ENCODE measurements around the gene EXOC6B.

Gene EXOC6B

DNA sequence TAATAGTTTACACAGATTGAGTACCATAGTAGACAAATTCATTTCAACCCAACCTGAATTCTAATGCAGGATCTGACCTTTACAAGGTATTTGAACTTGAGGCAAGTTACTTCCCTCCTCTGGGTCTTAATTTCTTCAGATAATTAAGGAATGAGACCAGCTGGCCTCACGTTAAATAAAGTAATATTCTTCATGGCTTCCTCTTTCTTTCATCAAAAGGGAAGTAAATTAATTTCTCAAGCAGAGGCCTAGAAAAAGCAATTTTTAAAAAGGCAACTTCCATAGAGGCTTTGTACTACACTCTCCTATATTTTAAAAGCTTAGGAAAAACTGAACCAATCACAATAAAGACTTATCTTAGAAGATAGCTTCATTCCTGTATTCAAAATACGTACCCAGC lies 109.2 kb downstream of the EXOC6B start:
- TF ChIP-seq, protein P1, sequence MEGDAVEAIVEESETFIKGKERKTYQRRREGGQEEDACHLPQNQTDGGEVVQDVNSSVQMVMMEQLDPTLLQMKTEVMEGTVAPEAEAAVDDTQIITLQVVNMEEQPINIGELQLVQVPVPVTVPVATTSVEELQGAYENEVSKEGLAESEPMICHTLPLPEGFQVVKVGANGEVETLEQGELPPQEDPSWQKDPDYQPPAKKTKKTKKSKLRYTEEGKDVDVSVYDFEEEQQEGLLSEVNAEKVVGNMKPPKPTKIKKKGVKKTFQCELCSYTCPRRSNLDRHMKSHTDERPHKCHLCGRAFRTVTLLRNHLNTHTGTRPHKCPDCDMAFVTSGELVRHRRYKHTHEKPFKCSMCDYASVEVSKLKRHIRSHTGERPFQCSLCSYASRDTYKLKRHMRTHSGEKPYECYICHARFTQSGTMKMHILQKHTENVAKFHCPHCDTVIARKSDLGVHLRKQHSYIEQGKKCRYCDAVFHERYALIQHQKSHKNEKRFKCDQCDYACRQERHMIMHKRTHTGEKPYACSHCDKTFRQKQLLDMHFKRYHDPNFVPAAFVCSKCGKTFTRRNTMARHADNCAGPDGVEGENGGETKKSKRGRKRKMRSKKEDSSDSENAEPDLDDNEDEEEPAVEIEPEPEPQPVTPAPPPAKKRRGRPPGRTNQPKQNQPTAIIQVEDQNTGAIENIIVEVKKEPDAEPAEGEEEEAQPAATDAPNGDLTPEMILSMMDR (IDR thresholded peaks at IDR 0.05; ENCODE audit: low read length): no peak
- TF ChIP-seq EZH2 (optimal IDR thresholded peaks at IDR 0.05; ENCODE audit: low read depth, low read length) (no peak), EZH2phosphoT487 (IDR thresholded peaks at IDR 0.05; ENCODE audit: low read length) (no peak)
- H3F3A ChIP-seq (ENCODE audit: insufficient read depth, low read length): no peaks in the 10 kb centered on the region
- no peaks in the 10 kb centered on the region for H3K9me2 ChIP-seq (replicated peaks; ENCODE audit: insufficient read depth, low read length)
- H3K9me3 ChIP-seq (replicated peaks; ENCODE audit: insufficient read depth, low read length): no peaks in the 10 kb centered on the region
- no peaks in the 10 kb centered on the region for H4K20me1 ChIP-seq (ENCODE audit: insufficient read depth, low read length)
- H3K36me3 ChIP-seq (replicated peaks; ENCODE audit: insufficient read depth, low read length): no peaks in the 10 kb centered on the region
- H3K9ac ChIP-seq (ENCODE audit: low read length): no peak overlapping the region
- no peak for DNase-seq
- H3K4me1 ChIP-seq (ENCODE audit: low read length): peaks cover 3% of the 10 kb centered on the region; the same call in 1 of the 2 replicates
- no peak overlapping the region for H2AFZ ChIP-seq (ENCODE audit: low read length)
- no peaks in the 10 kb centered on the region for H3K79me2 ChIP-seq (ENCODE audit: low read length)
- no peaks in the 10 kb centered on the region for H3K27me3 ChIP-seq (replicated peaks; ENCODE audit: insufficient read depth, low read length)
- no peak overlapping the region for H3K27ac ChIP-seq (ENCODE audit: low read length)
- H3K4me3 ChIP-seq (ENCODE audit: low read length): no peak overlapping the region
- no peak overlapping the region for H3K4me2 ChIP-seq (ENCODE audit: low read depth, low read length)

DNA sequence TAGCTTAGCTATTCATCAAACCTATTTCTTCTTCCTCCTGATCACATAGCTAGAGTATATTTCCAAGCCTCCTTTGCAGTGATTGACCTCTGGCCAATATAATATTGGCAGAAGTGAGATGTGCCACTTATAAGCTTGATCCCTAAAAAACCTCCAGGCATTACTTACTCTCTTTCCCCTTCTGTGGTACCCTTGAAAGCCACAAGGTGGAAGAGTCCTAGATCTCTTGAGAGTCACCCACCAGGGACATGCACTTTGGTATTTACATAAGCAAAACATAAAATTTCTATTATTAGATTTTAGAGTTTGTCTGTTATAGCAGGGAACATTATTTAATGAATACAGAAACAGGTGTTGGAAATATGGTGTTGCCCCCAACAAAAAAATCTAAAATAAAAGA lies 112.0 kb downstream of the EXOC6B start:
- no peak overlapping the region for H3K4me3 ChIP-seq (ENCODE audit: low read length)
- DNase-seq: no peak
- H3K27me3 ChIP-seq (replicated peaks; ENCODE audit: insufficient read depth, low read length): no peaks in the 10 kb centered on the region
- H3K9me2 ChIP-seq (replicated peaks; ENCODE audit: insufficient read depth, low read length): no peaks in the 10 kb centered on the region
- no peaks in the 10 kb centered on the region for H3K36me3 ChIP-seq (replicated peaks; ENCODE audit: insufficient read depth, low read length)
- no peaks in the 10 kb centered on the region for H3K4me1 ChIP-seq (ENCODE audit: low read length)
- H3K9me3 ChIP-seq (replicated peaks; ENCODE audit: insufficient read depth, low read length): no peaks in the 10 kb centered on the region
- H3K4me2 ChIP-seq (ENCODE audit: low read depth, low read length): no peak overlapping the region
- no peak overlapping the region for H2AFZ ChIP-seq (ENCODE audit: low read length)
- no peaks in the 10 kb centered on the region for H3F3A ChIP-seq (ENCODE audit: insufficient read depth, low read length)
- H3K27ac ChIP-seq (ENCODE audit: low read length): no peak overlapping the region
- no peaks in the 10 kb centered on the region for H4K20me1 ChIP-seq (ENCODE audit: insufficient read depth, low read length)
- H3K9ac ChIP-seq (ENCODE audit: low read length): no peak overlapping the region
- no peaks in the 10 kb centered on the region for H3K79me2 ChIP-seq (ENCODE audit: low read length)
- TF ChIP-seq EZH2 (optimal IDR thresholded peaks at IDR 0.05; ENCODE audit: low read depth, low read length): no peak
- TF ChIP-seq, protein P1 (IDR thresholded peaks at IDR 0.05; ENCODE audit: low read length): no peak

- Histone ChIP-seq H3K9me3 (replicated peaks; ENCODE audit: insufficient read depth, low read length) (no peaks in the 10 kb centered on the region), H3K4me1 (ENCODE audit: low read length) (no peaks in the 10 kb centered on the region), H3K9me2 (replicated peaks; ENCODE audit: insufficient read depth, low read length) (no peaks in the 10 kb centered on the region), H2AFZ (ENCODE audit: low read length) (no peak overlapping the region), H3K4me3 (ENCODE audit: low read length) (no peak overlapping the region), H3K9ac (ENCODE audit: low read length) (no peak overlapping the region), H3K4me2 (ENCODE audit: low read depth, low read length) (no peak overlapping the region), H3K79me2 (ENCODE audit: low read length) (no peaks in the 10 kb centered on the region), H3K27me3 (replicated peaks; ENCODE audit: insufficient read depth, low read length) (no peaks in the 10 kb centered on the region), H3K27ac (ENCODE audit: low read length) (no peak overlapping the region), H3K36me3 (replicated peaks; ENCODE audit: insufficient read depth, low read length) (no peaks in the 10 kb centered on the region), H4K20me1 (ENCODE audit: insufficient read depth, low read length) (no peaks in the 10 kb centered on the region), H3F3A (ENCODE audit: insufficient read depth, low read length) (no peaks in the 10 kb centered on the region)
- no peak for TF ChIP-seq EZH2phosphoT487 (IDR thresholded peaks at IDR 0.05; ENCODE audit: low read length)
- no peak for TF ChIP-seq EZH2 (optimal IDR thresholded peaks at IDR 0.05; ENCODE audit: low read depth, low read length)
- TF ChIP-seq, protein P1 (IDR thresholded peaks at IDR 0.05; ENCODE audit: low read length): no peak
- no peak for DNase-seq
Observed at GRCh38 chr2:72712977-72713376, 112.9 kb downstream of the EXOC6B start.

Data from MM.1S (cell line).